Pulmonary artery endothelial cell (primary cell): ENCODE data around the gene CDC14C. TPM values are rescaled to one million over a fixed set of nuclear protein-coding genes. Genes with fewer than 3 reads are reported as not detected.

Source experiments
- DNase-seq: peaks from one replicate; pipeline ENCODE4 v3.0.0-alpha.2; 2011; ENCODE audit warnings: low read depth, low spot score
- total RNA-seq: library from RNA; depleted of rRNA; stranded (reverse); fragments of >200 nt; gene quantifications from 2 replicates; pipeline ENCODE4 v1.2.3, GENCODE V29; 2014

The CDC14C gene
- total RNA-seq, 1 donor from 2014 or later, result not detected

DNA sequence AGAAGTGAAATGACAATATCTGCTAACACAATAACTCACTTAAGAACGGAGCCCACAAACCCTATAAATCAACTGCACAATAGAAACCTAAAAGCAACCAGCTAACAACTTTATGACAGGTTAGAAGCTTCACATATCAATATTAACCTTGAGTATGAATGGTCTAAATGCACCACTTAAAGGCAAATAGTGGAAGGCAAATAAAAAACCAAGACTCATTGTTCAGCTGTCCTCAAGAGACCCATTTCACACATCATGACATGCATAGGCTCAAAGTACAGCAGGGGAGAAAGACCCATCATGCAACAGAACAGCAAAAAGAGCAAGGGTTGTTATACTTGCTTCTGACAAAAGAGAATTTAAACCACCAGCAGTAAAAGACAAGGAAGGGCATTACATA lies 46.8 kb downstream of the CDC14C start:
- no peak for DNase-seq

DNA sequence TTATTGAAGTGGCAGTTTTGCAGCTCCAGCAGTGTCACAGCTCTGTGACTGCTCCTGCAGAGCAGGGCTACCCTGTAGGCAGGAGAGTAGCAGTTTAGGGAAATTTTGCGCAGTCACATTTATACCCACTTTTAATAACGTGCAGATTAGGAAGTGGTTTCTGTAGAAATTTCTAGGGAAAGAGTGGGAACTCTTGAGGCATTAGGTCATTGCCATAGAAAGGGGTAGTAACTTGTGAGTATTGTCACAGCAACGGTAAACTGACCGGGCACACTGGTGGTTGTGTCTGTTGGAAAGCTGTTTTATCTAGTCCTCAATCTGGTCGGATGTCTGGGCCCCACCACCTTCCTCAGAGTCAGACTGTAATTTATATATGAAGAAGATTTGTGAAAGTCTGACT lies 51.9 kb downstream of the CDC14C start:
- DNase-seq, result no peak

DNA sequence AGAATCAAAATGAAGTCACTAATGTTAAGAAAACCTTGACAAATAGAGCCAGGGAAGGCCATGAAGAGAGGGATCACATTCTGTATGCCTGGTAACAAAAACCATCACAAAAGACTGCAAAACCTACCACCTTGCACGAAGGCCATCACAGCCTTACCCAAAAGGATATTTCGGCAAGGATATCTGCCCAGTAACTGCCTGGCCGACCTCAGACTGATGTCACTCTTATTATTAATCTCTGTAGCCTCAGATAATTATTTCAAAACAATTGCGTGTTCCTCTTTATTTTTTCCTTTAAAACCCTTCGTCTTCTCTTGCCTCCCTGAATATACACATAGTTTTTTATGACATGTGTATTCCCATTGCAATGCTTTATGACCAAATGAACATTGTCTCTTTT lies 52.5 kb downstream of the CDC14C start:
- no peak for DNase-seq
